ENCODE measurements around the gene EPB41L2.

DNA sequence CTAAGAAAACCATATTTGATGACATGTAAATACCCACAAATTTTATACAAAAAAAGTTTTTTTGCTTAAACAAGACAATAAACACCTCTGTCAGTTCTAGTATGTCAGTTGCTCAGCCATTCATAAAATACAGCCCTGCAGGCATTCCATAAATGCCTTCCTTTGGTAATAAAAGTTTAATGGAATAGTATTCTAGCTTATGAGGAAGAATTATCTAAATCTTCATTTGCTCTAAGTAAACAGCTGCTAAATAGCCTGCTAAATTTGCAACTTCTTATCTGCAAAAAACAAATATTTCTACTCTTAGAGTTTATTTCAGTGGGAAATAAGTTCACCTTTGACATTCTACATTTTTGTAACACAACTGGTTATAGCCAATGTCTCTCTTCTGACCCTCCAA lies 127.1 kb downstream of the EPB41L2 start:
- no peak for TF ChIP-seq EZH2 (IDR thresholded peaks at IDR 0.05; ENCODE audit: borderline replicate concordance, low read depth, low read length, poor library complexity, severe bottlenecking)
- TF ChIP-seq, protein P1, sequence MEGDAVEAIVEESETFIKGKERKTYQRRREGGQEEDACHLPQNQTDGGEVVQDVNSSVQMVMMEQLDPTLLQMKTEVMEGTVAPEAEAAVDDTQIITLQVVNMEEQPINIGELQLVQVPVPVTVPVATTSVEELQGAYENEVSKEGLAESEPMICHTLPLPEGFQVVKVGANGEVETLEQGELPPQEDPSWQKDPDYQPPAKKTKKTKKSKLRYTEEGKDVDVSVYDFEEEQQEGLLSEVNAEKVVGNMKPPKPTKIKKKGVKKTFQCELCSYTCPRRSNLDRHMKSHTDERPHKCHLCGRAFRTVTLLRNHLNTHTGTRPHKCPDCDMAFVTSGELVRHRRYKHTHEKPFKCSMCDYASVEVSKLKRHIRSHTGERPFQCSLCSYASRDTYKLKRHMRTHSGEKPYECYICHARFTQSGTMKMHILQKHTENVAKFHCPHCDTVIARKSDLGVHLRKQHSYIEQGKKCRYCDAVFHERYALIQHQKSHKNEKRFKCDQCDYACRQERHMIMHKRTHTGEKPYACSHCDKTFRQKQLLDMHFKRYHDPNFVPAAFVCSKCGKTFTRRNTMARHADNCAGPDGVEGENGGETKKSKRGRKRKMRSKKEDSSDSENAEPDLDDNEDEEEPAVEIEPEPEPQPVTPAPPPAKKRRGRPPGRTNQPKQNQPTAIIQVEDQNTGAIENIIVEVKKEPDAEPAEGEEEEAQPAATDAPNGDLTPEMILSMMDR (conservative IDR thresholded peaks at IDR 0.05; ENCODE audit: low read depth, low read length): no peak
